ENCODE data around the gene MAP2K5. TPM values are rescaled to one million over a fixed set of nuclear protein-coding genes. Genes with fewer than 3 reads are reported as not detected.

Gene MAP2K5
- total and polyA plus RNA-seq, 2 experiments from 2014 or later: 12.4 to 13.7 TPM

- no peaks in the 10 kb centered on the region for H4K20me1 ChIP-seq (ENCODE audit: insufficient read depth, poor library complexity, severe bottlenecking)
- no peaks in the 10 kb centered on the region for H3K36me3 ChIP-seq (replicated peaks; ENCODE audit: insufficient read depth, low read depth)
- H3K4me1 ChIP-seq (ENCODE audit: insufficient read depth): peaks cover 10% of the 10 kb centered on the region
- H3K9me3 ChIP-seq (ENCODE audit: low read depth): no peaks in the 10 kb centered on the region
- H3K79me2 ChIP-seq: no peaks in the 10 kb centered on the region
- no peak overlapping the region for H2AFZ ChIP-seq
- WGBS (ENCODE audit: low lambda C conversion rate, missing lambda C conversion rate): 4% methylated on average over 32 of the region's 39 CpGs
- no peak overlapping the region for H3K4me2 ChIP-seq
- peak; percentile 85 for DNase-seq (ENCODE audit: low spot score)
- H3K9me2 ChIP-seq (replicated peaks; ENCODE audit: insufficient read depth): no peaks in the 10 kb centered on the region
- TF ChIP-seq EZH2phosphoT487 (IDR thresholded peaks at IDR 0.05; ENCODE audit: low read depth, severe bottlenecking, unreplicated experiment): peak; percentile 42
- TF ChIP-seq CTCF (IDR thresholded peaks at IDR 0.05; ENCODE audit: poor library complexity): no peak
- peaks cover 88% of the 10 kb centered on the region for H3K27me3 ChIP-seq
- no peak overlapping the region for H3K4me3 ChIP-seq
- H3K27ac ChIP-seq: no peak overlapping the region
Measured at GRCh38 chr15:67820992-67821783, 278.7 kb downstream of the MAP2K5 start.

- Histone ChIP-seq H3K4me2 (no peak overlapping the region), H3K27me3 (peaks cover 92% of the 10 kb centered on the region), H3K4me3 (no peak overlapping the region), H3K9me2 (replicated peaks; ENCODE audit: insufficient read depth) (no peaks in the 10 kb centered on the region), H3K27ac (no peak overlapping the region), H3K79me2 (no peaks in the 10 kb centered on the region), H3K4me1 (ENCODE audit: insufficient read depth) (peaks cover 10% of the 10 kb centered on the region), H4K20me1 (ENCODE audit: insufficient read depth, poor library complexity, severe bottlenecking) (no peaks in the 10 kb centered on the region), H3K9me3 (ENCODE audit: low read depth) (no peaks in the 10 kb centered on the region), H2AFZ (no peak overlapping the region), H3K36me3 (replicated peaks; ENCODE audit: insufficient read depth, low read depth) (no peaks in the 10 kb centered on the region)
- WGBS (ENCODE audit: low lambda C conversion rate, missing lambda C conversion rate): 4% methylated on average over 42 of the region's 43 CpGs
- no peak for TF ChIP-seq EZH2phosphoT487 (IDR thresholded peaks at IDR 0.05; ENCODE audit: low read depth, severe bottlenecking, unreplicated experiment)
- peak; percentile 40 for TF ChIP-seq EZH2 (IDR thresholded peaks at IDR 0.05; ENCODE audit: borderline replicate concordance)
- TF ChIP-seq CTCF (IDR thresholded peaks at IDR 0.05; ENCODE audit: poor library complexity): no peak
- DNase-seq (ENCODE audit: low spot score): no peak
Measured at GRCh38 chr15:67821784-67822440, 279.4 kb downstream of the MAP2K5 start.

GRCh38 chr15:67822537-67823313, 280.2 kb downstream of the MAP2K5 start:
- no peaks in the 10 kb centered on the region for H3K9me3 ChIP-seq (ENCODE audit: low read depth)
- H4K20me1 ChIP-seq (ENCODE audit: insufficient read depth, poor library complexity, severe bottlenecking): no peaks in the 10 kb centered on the region
- H3K36me3 ChIP-seq (replicated peaks; ENCODE audit: insufficient read depth, low read depth): no peaks in the 10 kb centered on the region
- H3K4me1 ChIP-seq (ENCODE audit: insufficient read depth): peaks cover 18% of the 10 kb centered on the region
- no peak overlapping the region for H3K4me3 ChIP-seq
- 11% methylated on average over 25 of the region's 46 CpGs for WGBS (ENCODE audit: low lambda C conversion rate, missing lambda C conversion rate)
- no peak overlapping the region for H3K4me2 ChIP-seq
- DNase-seq (ENCODE audit: low spot score): no peak
- H3K9me2 ChIP-seq (replicated peaks; ENCODE audit: insufficient read depth): no peaks in the 10 kb centered on the region
- peaks cover 93% of the 10 kb centered on the region for H3K27me3 ChIP-seq
- no peak overlapping the region for H3K27ac ChIP-seq
- TF ChIP-seq EZH2phosphoT487 (IDR thresholded peaks at IDR 0.05; ENCODE audit: low read depth, severe bottlenecking, unreplicated experiment) (no peak), CTCF (IDR thresholded peaks at IDR 0.05; ENCODE audit: poor library complexity) (no peak), EZH2 (IDR thresholded peaks at IDR 0.05; ENCODE audit: borderline replicate concordance) (no peak)
- no peak overlapping the region for H2AFZ ChIP-seq
- no peaks in the 10 kb centered on the region for H3K79me2 ChIP-seq
